Measurements from ENCODE around the gene LZIC.

LZIC gene

DNA sequence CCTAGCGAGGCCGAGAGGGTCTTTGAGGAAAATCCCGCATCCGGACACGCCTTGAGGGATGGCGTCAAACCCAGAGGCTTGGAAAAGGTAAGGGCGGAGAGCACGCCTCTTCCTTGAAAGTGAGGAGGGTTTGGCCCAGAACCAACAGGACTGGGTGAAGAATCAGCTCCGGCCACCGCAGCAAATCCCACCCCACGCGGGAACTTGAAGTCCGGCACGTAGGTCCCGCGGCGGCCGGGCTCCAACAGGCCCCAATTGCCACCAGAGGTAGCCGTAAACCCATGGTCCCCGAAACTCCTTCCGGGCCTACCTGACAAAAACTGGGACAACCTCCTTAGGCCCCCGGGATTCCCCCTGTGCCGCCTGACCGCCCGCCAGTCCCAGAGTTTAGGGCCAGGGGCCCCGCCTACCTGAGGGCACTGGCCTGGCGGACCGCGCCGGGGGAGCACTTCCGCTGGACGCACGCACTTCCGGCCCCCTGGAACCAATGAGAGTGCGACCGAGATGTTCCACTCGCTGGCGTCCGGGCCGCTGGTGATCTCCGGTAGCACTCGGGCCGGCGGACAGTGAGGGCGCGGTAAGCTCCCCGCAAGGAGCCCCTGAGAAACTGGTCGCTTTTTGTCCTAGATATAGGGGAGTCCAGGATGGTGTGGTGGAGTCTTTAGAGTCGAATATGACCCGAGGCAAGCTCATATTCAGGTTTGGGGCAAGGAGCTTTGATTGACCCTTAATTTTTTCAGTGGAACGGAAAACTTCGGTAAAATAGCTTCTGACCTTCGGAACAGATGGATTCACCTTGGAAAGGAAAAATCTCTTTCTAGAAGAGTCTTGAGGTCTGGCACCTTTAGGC, at the start of gene LZIC, which contains the start of gene NMNAT1:
Gene LZIC (minus strand): TSS at position 453 of the 850 bp plus-strand sequence. CDS start 6,772 bp downstream, outside the sequence.
Gene NMNAT1 (plus strand): TSS at position 537 of the 850 bp plus-strand sequence. CDS start 28,599 bp downstream, outside the sequence.
- peaks cover 22% of the 10 kb centered on the region for H3K4me1 Mint-ChIP-seq (ENCODE audit: low read depth)
- H3K27ac Mint-ChIP-seq = peak within 1 kb of the TSS; percentile 97
- intact Hi-C loops (cut with micrococcal nuclease) = loop anchor here (2.0 kb wide), 2 partner anchors 68 to 90 kb away; partner anchors contain the start of gene UBE4B
- H3K4me3 Mint-ChIP-seq = peak within 1 kb of the TSS; percentile 87
- no peaks in the 10 kb centered on the region for H3K27me3 Mint-ChIP-seq
- no peaks in the 10 kb centered on the region for H3K9me3 Mint-ChIP-seq
- H3K36me3 Mint-ChIP-seq (ENCODE audit: low read depth) = peaks cover 47% of the 10 kb centered on the region

DNA sequence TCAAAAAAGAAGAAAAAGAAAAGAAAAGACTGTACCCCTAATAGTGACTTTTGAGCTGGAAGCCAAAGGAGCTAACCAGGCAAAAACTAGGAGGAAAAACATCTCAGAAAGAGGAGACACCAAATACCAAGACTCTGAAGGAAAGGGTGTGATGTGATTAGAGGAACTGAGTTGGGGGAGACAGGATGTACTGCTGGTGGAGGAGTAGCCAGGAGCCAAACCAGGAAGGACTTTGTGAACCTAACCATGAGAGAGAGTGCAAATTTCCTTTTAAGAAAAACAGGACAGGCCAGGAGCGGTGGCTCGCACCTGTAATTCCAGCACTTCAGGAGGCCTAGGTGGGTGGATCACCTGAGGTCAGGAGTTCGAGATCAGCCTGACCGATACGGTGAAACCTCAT, 49.7 kb upstream of the LZIC start:
- Mint-ChIP-seq H3K27me3 (peaks cover 10% of the 10 kb centered on the region), H3K9me3 (no peaks in the 10 kb centered on the region), H3K36me3 (ENCODE audit: low read depth) (no peaks in the 10 kb centered on the region), H3K4me1 (ENCODE audit: low read depth) (peaks cover 50% of the 10 kb centered on the region), H3K4me3 (no peak overlapping the region), H3K27ac (peak overlapping the region; percentile 72)
- intact Hi-C loops (cut with micrococcal nuclease) = no loop called here

DNA sequence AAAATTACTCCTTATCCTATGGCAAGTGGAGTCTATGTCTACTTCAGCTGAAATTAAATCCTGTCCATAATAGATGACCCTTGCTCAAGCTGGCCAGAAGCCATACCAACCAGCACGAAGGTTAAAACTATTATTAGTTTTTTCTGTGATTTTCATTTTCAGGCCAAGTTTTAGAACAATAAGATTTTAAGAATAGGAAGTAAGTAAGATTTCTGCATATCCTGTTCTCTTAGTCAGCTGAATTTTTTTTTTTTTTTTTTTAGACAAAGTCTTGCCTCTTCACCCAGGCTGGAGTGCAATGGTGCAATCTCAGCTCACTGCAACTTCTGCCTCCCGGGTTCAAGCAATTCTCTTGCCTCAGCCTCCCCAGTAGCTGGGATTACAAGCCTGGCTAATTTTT, 47.8 kb upstream of the LZIC start:
- Mint-ChIP-seq H3K27me3 (peaks cover 1% of the 10 kb centered on the region), H3K36me3 (ENCODE audit: low read depth) (peaks cover 12% of the 10 kb centered on the region), H3K9me3 (no peaks in the 10 kb centered on the region), H3K4me3 (no peak overlapping the region), H3K4me1 (ENCODE audit: low read depth) (peaks cover 43% of the 10 kb centered on the region), H3K27ac (peak overlapping the region; percentile 79)
- intact Hi-C loops (cut with micrococcal nuclease) = no loop called here

DNA sequence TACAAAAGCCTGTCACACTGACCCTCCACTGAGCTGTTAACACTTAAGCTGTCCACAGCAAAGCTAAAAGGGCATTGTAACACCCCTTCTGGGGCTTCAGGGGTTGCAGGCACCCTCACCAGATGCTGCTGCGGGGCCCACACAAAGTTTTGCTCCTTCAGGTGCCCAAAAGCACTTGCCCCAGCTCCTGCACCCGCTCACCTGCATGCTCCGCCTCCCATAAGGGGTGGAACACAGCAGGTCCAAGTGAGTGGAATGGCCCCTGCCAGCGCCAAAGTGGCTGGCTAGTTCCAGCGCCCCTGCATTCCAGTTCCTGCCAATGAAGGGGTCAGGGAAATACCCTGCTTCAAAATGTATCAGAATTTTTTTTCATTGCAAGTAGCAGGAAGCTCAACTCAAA, 46.6 kb upstream of the LZIC start:
- no peaks in the 10 kb centered on the region for H3K27me3 Mint-ChIP-seq
- no peaks in the 10 kb centered on the region for H3K9me3 Mint-ChIP-seq
- no peak overlapping the region for H3K4me3 Mint-ChIP-seq
- intact Hi-C loops (cut with micrococcal nuclease) = no loop called here
- H3K4me1 Mint-ChIP-seq (ENCODE audit: low read depth) = peaks cover 43% of the 10 kb centered on the region
- peak overlapping the region; percentile 79 for H3K27ac Mint-ChIP-seq
- peaks cover 21% of the 10 kb centered on the region for H3K36me3 Mint-ChIP-seq (ENCODE audit: low read depth)

DNA sequence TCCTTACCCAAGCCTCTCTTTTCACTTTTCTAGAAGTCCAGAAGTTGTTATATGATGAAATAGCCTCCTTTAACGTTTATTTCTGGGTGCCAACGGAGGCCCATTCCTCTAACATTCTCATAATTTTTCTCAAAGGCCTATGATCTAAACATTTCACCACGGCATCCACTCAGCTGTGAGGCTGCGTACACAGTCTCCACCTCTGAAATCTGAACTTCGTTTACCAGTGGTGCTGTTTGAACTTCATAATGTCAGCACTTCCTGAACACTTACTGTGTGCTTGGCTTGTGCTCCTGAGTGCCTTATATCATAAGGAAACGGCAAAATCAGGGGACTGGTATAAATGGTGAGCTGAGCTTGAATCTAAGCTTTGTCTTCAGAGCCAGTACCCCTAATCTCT, 41.8 kb upstream of the LZIC start:
- Mint-ChIP-seq H3K27ac (no peak overlapping the region), H3K4me1 (ENCODE audit: low read depth) (peaks cover 10% of the 10 kb centered on the region), H3K36me3 (ENCODE audit: low read depth) (peaks cover 46% of the 10 kb centered on the region), H3K9me3 (no peaks in the 10 kb centered on the region), H3K27me3 (no peaks in the 10 kb centered on the region), H3K4me3 (no peak overlapping the region)
- intact Hi-C loops (cut with micrococcal nuclease) = no loop called here

GRCh38 chr1:9984253-9984652, 41.1 kb upstream of the LZIC start:
- no peak overlapping the region for H3K4me3 Mint-ChIP-seq
- peaks cover 46% of the 10 kb centered on the region for H3K36me3 Mint-ChIP-seq (ENCODE audit: low read depth)
- no peak overlapping the region for H3K27ac Mint-ChIP-seq
- H3K27me3 Mint-ChIP-seq = no peaks in the 10 kb centered on the region
- H3K4me1 Mint-ChIP-seq (ENCODE audit: low read depth) = peaks cover 3% of the 10 kb centered on the region
- H3K9me3 Mint-ChIP-seq = no peaks in the 10 kb centered on the region
- intact Hi-C loops (cut with micrococcal nuclease) = no loop called here

DNA sequence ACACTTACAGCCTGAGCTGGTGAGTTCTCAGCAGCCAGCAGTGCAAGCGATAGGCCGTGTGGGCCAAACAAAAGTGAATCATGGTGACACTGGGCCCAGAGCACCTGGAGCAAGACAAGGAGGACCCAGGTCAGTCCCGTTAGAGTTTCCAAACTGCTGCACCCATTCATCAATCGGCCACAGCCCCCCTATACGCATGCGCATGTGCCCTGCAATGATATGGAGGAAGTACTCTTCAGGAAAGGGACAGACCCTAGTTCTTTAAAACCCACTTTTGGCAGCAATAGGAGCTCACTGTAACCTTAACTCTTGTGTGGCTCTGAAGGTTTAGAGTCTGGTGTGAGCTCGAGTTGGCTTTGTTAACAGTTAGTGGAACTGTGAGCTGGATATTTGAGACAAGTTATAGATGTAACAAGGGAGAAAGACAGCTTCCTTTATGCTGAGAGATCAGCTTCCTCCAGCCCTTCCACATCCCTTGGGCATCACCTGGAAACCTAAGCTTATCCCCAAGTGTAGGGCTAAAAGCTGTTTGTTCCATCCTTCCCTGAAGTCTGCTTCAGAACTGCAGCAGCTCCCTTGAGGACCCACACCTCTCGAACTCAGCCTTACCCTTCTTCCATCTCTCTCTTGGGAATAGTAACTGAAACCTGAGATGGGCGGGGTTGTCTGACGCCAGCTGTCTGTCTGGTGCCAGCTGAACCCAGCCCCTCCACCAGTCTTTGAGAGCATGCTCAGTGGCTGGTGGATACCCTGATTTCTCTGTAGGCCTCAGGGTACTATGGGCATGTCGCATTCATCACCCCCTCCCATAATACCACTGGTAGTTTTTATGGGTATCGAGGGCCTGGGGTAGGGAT, 17.7 kb upstream of the LZIC start:
- intact Hi-C loops (cut with micrococcal nuclease) = no loop called here
- H3K4me1 Mint-ChIP-seq (ENCODE audit: low read depth) = no peaks in the 10 kb centered on the region
- H3K9me3 Mint-ChIP-seq = no peaks in the 10 kb centered on the region
- no peak overlapping the region for H3K4me3 Mint-ChIP-seq
- no peaks in the 10 kb centered on the region for H3K27me3 Mint-ChIP-seq
- peaks cover 25% of the 10 kb centered on the region for H3K36me3 Mint-ChIP-seq (ENCODE audit: low read depth)
- H3K27ac Mint-ChIP-seq = no peak overlapping the region

DNA sequence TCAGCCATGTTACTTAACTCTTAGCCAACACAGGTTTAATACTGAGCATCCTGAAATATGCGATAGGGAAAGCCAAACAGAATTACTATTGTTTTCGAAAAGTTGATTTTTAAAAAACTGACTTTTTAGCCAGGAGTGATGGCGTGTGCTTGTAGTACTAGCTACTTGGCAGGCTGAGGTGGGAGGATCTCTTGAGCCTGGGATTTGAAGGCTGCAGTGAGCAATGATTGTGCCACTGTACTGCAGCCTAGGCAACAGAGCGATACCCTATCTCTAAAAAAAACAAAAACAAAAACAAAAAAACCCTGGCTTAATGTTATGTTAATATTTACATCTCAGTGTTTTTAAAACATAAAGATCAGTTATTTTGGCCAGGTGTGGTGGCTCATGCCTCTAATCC, 16.8 kb upstream of the LZIC start:
- Mint-ChIP-seq H3K4me3 (no peak overlapping the region), H3K9me3 (no peaks in the 10 kb centered on the region), H3K27me3 (no peaks in the 10 kb centered on the region), H3K4me1 (ENCODE audit: low read depth) (no peaks in the 10 kb centered on the region), H3K27ac (no peak overlapping the region), H3K36me3 (ENCODE audit: low read depth) (peaks cover 25% of the 10 kb centered on the region)
- intact Hi-C loops (cut with micrococcal nuclease) = no loop called here

DNA sequence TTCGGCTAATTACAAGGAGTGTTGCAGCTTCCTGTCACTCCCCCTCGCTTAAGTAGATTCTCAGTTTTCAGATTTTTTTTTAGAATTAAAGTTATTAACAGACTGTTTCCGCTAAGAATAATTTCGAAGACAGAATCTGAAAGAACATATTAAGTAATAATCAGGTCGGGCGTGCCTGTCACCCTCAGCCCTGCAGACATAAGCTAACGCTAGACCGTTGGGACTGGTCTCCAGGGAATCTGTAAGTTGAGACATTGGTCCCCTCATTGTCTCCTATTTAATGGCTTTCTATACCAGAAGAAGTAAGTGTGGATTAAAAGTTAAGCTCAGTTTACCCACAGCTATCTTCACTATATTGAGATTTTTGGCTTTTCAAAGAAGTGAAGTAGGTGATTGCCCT, 14.5 kb upstream of the LZIC start:
- H3K27me3 Mint-ChIP-seq = no peaks in the 10 kb centered on the region
- no peak overlapping the region for H3K4me3 Mint-ChIP-seq
- no peak overlapping the region for H3K27ac Mint-ChIP-seq
- intact Hi-C loops (cut with micrococcal nuclease) = no loop called here
- H3K9me3 Mint-ChIP-seq = no peaks in the 10 kb centered on the region
- no peaks in the 10 kb centered on the region for H3K4me1 Mint-ChIP-seq (ENCODE audit: low read depth)
- H3K36me3 Mint-ChIP-seq (ENCODE audit: low read depth) = peaks cover 21% of the 10 kb centered on the region

GRCh38 chr1:9946315-9946714, 3.1 kb upstream of the LZIC start:
- Mint-ChIP-seq H3K36me3 (ENCODE audit: low read depth) (peaks cover 29% of the 10 kb centered on the region), H3K4me3 (no peak overlapping the region), H3K27ac (no peak overlapping the region), H3K27me3 (no peaks in the 10 kb centered on the region), H3K4me1 (ENCODE audit: low read depth) (peaks cover 39% of the 10 kb centered on the region), H3K9me3 (no peaks in the 10 kb centered on the region)
- intact Hi-C loops (cut with micrococcal nuclease) = no loop called here

GRCh38 chr1:9942399-9942938, 722 bp downstream of the LZIC start:
- intact Hi-C loops (cut with micrococcal nuclease) = loop anchor here (2.0 kb wide), 2 partner anchors 68 to 90 kb away; partner anchors contain the start of gene UBE4B
- H3K27ac Mint-ChIP-seq = peak overlapping the region; percentile 97

DNA sequence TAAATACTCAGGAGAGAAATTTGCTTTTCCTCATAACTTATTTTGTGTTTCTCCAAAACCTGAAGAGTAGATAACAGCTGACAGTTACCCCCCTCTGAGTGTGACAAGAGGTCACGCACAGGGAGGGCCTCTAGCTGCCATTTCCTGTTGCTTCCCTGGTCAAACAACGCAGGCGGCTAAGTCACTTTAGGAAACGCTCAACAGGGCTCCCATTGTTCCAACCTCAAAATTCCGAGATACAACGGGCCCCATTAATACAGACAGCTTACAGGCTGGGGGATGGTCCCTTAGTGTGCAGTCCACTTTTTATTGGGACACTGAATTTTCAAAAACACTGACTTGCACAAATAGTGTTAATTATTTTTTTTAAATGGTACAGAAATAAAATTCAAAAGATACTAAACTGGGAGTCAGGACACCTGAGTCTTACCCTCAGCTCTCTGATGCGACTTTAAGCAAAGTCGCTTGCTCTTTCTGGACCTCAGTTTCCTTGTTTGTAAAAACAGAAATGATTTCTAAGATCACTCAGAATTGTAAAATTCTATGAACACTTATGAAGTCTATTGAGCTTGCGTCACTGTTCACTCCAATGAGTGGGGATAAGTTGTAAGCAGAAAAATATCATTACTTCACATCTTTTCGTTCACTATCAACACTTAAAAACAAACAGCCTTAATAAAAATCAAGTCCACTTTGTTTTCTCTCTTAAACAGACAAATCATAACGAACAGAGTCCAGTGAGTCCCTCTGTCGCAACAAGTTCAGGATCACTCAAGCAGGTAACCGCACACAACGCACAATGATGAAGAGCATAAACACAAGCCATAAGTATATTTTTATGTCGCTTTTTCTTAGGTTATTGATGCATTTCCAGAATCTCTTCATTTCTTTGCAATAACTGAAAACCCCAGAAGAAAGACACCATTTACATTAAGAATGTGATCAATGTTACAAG, 13.5 kb downstream of the LZIC start:
- intact Hi-C loops (cut with micrococcal nuclease) = no loop called here
- H3K27me3 Mint-ChIP-seq = no peaks in the 10 kb centered on the region
- no peak overlapping the region for H3K27ac Mint-ChIP-seq
- peaks cover 54% of the 10 kb centered on the region for H3K36me3 Mint-ChIP-seq (ENCODE audit: low read depth)
- no peaks in the 10 kb centered on the region for H3K9me3 Mint-ChIP-seq
- no peak overlapping the region for H3K4me3 Mint-ChIP-seq
- peaks cover 18% of the 10 kb centered on the region for H3K4me1 Mint-ChIP-seq (ENCODE audit: low read depth)

More at GRCh38 chr1:9942399-9942938, 722 bp downstream of the LZIC start:
- Mint-ChIP-seq H3K27me3 (no peaks in the 10 kb centered on the region), H3K4me1 (ENCODE audit: low read depth) (peaks cover 18% of the 10 kb centered on the region), H3K4me3 (peak overlapping the region; percentile 87), H3K9me3 (no peaks in the 10 kb centered on the region), H3K36me3 (ENCODE audit: low read depth) (peaks cover 40% of the 10 kb centered on the region)

DNA sequence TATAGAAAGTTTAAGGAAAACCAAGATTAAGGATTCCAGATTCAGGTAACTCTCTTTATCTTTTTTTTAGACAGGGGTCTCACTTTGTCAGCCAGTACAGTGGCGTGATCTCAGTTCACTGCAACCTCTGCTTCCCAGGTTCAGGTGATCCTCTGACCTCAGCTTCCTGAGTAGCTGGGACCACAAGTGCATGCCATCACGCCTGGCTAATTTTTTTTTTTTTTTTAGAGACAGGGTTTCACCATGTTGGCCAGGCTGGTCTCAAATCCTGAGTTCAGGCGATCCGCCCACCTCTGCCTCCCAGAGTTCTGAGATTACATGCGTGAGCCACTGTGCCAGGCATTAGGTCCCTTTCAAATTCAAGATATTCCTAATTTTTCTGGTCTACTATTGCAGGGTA, 15.9 kb downstream of the LZIC start:
- intact Hi-C loops (cut with micrococcal nuclease) = no loop called here
- Mint-ChIP-seq H3K4me1 (ENCODE audit: low read depth) (peaks cover 18% of the 10 kb centered on the region), H3K27me3 (no peaks in the 10 kb centered on the region), H3K27ac (peak overlapping the region; percentile 19), H3K9me3 (no peaks in the 10 kb centered on the region), H3K36me3 (ENCODE audit: low read depth) (peaks cover 33% of the 10 kb centered on the region), H3K4me3 (no peak overlapping the region)

All from dendritic cell treated with granulocyte-macrophage colony-stimulating factor and Interleukin-4, amounts not matched to agents 40 ng/mL and 50 ng/mL, for 4 days (primary cell).